Measurements from ENCODE around the gene ATP2A1. TPM values are rescaled to one million over a fixed set of nuclear protein-coding genes. Genes with fewer than 3 reads are reported as not detected.
A peak's percentile ranks its signal among the peaks of the same experiment; 100 is the strongest.

ATP2A1 gene
- total and polyA plus RNA-seq, 12 donors: 0.05 to 1.2 (median 0.88) TPM; not detected in 1

DNA sequence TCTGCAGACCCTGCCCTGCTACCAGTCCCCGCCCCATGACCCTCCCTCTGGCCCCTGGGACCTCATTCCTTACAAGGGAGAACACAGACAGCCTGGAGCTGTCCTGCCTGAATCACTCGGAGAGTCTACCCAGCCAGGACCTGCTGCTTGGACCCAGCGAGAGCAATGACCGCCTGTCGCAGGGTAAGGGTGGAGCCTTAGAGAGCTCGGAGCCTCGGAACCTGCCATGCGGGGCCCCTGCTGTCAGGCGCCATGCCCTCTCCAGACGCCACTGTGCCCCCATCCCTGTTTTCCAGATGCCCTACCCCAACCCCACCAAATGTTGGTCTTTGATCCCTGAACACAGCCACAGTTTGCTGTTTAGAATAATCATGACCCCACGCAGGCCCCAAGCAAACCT is 9.1 kb upstream of the ATP2A1 start:
- intact Hi-C loops (cut with DNase I): loop anchor here in 1 of 2 donors (5.0 kb wide), 1 partner anchor 63 kb away; the partner anchor contains the start of gene CD19
- TF ChIP-seq POLR2A (IDR thresholded peaks at IDR 0.05): no peak
- TF ChIP-seq, protein P1, sequence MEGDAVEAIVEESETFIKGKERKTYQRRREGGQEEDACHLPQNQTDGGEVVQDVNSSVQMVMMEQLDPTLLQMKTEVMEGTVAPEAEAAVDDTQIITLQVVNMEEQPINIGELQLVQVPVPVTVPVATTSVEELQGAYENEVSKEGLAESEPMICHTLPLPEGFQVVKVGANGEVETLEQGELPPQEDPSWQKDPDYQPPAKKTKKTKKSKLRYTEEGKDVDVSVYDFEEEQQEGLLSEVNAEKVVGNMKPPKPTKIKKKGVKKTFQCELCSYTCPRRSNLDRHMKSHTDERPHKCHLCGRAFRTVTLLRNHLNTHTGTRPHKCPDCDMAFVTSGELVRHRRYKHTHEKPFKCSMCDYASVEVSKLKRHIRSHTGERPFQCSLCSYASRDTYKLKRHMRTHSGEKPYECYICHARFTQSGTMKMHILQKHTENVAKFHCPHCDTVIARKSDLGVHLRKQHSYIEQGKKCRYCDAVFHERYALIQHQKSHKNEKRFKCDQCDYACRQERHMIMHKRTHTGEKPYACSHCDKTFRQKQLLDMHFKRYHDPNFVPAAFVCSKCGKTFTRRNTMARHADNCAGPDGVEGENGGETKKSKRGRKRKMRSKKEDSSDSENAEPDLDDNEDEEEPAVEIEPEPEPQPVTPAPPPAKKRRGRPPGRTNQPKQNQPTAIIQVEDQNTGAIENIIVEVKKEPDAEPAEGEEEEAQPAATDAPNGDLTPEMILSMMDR (IDR thresholded peaks at IDR 0.05): no peak
- DNase-seq: no peak
- Histone ChIP-seq H3K27me3 (no peaks in the 10 kb centered on the region), H3K4me1 (replicated peaks in 1 of 2) (peaks cover 5 to 12% of the 10 kb centered on the region in 2 donors), H3K9me3 (replicated peaks in 1 of 3) (no peaks in the 10 kb centered on the region), H3K27ac (no peak overlapping the region), H3K4me3 (no peak overlapping the region), H3K36me3 (replicated peaks in 1 of 2) (peaks cover 0 to 60% of the 10 kb centered on the region in 2 donors)
- WGBS, 4 donors: 88 to 100% (median 95%) methylated on average over 2 to 11 of the region's 11 CpGs

DNA sequence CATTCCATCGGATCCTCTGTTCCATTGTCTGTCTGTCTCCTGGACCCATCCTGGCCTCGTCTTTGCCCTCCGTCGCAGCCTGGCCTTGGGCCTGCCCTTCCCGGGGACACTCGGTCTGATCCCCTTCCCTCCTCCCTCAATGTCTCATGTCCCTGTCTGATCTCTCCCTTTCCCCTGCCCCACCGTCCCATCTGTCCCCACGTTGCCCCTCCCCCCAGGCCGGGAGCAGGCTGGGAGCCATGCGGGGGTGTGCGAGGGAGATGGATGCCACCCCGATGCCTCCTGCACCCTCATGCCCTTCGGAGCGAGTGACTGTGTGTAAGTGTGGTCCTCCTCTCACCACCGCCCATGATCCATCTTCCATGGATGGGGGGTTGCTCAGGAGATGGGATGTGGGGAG is 5.3 kb upstream of the ATP2A1 start:
- no peak overlapping the region for H3K27ac ChIP-seq
- TF ChIP-seq, protein P1 (IDR thresholded peaks at IDR 0.05): no peak
- no peak for TF ChIP-seq POLR2A (IDR thresholded peaks at IDR 0.05)
- DNase-seq: no peak
- no peaks in the 10 kb centered on the region for H3K9me3 ChIP-seq (replicated peaks in 1 of 3)
- WGBS, 4 donors: 69 to 82% (median 75%) methylated on average over 12 to 15 of the region's 15 CpGs
- intact Hi-C loops (cut with DNase I): no loop called here
- H3K4me3 ChIP-seq: no peak overlapping the region
- H3K27me3 ChIP-seq: no peaks in the 10 kb centered on the region
- peaks cover 0 to 48% of the 10 kb centered on the region in 2 donors for H3K36me3 ChIP-seq (replicated peaks in 1 of 2)
- H3K4me1 ChIP-seq (replicated peaks in 1 of 2): no peaks in the 10 kb centered on the region

DNA sequence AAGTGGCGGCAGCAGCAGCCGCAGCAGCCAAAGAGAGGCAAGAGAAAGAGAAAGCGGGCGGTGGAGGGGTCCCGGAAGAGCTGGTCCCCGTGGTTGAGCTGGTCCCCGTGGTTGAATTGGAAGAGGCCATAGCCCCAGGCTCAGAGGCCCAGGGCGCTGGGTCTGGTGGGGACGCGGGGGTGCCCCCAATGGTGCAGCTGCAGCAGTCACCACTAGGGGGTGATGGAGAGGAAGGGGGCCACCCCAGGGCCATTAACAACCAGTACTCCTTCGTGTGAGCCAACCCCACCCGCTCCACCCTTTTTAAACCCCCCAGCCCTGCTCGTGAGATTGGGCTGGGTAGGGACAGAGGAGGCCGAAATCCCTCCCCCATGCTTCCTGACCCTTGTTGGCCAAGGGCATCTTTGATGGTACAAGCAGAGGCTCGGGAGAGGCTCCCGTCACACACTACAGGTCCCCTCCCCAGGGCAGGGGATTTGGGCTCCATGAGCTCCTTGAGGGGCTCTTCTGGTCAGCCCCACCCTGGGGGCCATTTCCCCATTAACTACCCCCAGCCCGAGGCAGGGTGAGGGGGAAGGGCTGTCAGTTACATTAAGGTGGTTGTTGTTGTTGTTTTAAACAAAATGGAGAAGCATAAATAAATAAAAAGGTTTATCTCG is 4.6 kb upstream of the ATP2A1 start:
- Histone ChIP-seq H3K4me1 (replicated peaks in 1 of 2) (no peaks in the 10 kb centered on the region), H3K36me3 (replicated peaks in 1 of 2) (peaks cover 0 to 41% of the 10 kb centered on the region in 2 donors), H3K9me3 (replicated peaks in 1 of 3) (no peaks in the 10 kb centered on the region), H3K27ac (no peak overlapping the region), H3K27me3 (no peaks in the 10 kb centered on the region), H3K4me3 (no peak overlapping the region)
- peak in 1 of 7 donors; percentile 34 for DNase-seq
- TF ChIP-seq POLR2A (IDR thresholded peaks at IDR 0.05): no peak
- TF ChIP-seq, protein P1 (IDR thresholded peaks at IDR 0.05): peak; percentile 47 to 67 (median 54)
- intact Hi-C loops (cut with DNase I): no loop called here
- 86 to 94% (median 92%) methylated on average over 14 to 18 of the region's 18 CpGs for WGBS, 4 donors

DNA sequence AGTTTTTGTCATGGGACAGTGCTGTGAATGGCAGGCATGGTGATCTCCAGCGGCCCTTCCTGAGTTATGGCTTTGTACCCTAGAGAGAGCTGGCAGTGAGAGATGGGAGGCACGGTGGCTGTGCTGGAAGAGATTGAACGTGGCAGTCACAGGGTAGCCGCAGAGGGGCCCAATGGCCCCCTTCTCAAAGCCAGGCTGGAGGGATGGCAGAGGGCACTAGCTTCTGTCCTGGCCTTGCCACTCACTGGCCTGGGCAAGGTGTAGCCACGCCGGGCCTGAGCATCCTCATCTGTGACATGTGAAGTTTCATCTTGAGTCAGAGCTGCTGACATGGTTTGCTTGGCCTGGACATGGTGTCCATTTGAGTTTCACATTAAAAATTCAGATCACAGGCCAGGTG is 3.9 kb upstream of the ATP2A1 start:
- Histone ChIP-seq H3K4me3 (no peak overlapping the region), H3K27me3 (no peaks in the 10 kb centered on the region), H3K9me3 (replicated peaks in 1 of 3) (no peaks in the 10 kb centered on the region), H3K27ac (no peak overlapping the region), H3K4me1 (replicated peaks in 1 of 2) (peaks cover 3 to 4% of the 10 kb centered on the region in 2 donors), H3K36me3 (replicated peaks in 1 of 2) (peaks cover 0 to 33% of the 10 kb centered on the region in 2 donors)
- intact Hi-C loops (cut with DNase I): no loop called here
- DNase-seq: no peak
- TF ChIP-seq, protein P1 (IDR thresholded peaks at IDR 0.05): no peak
- TF ChIP-seq POLR2A (IDR thresholded peaks at IDR 0.05): no peak
- 93 to 100% (median 95%) methylated on average over 3 to 6 of the region's 6 CpGs for WGBS, 4 donors

Data from adrenal gland (tissue), 12 donors.